Stimulated activated CD8-positive, alpha-beta memory T cell treated with anti-CD3 and anti-CD28 coated beads, Interleukin-12 subunit alpha, Interleukin-12 subunit beta, amount 100 ng/mL, for 1 hour (primary cell): ENCODE results near the gene WDR27.
"Not testable (repeated sequence)": the region's sequence is repeated elsewhere in the genome, so short reads cannot be mapped to it uniquely, and the experiment has no call there.

Source experiments
- DNase-seq: peaks from one replicate; pipeline ENCODE4 v3.0.0-alpha.2; 2020; ENCODE audit warnings: low read depth

The WDR27 gene

DNA sequence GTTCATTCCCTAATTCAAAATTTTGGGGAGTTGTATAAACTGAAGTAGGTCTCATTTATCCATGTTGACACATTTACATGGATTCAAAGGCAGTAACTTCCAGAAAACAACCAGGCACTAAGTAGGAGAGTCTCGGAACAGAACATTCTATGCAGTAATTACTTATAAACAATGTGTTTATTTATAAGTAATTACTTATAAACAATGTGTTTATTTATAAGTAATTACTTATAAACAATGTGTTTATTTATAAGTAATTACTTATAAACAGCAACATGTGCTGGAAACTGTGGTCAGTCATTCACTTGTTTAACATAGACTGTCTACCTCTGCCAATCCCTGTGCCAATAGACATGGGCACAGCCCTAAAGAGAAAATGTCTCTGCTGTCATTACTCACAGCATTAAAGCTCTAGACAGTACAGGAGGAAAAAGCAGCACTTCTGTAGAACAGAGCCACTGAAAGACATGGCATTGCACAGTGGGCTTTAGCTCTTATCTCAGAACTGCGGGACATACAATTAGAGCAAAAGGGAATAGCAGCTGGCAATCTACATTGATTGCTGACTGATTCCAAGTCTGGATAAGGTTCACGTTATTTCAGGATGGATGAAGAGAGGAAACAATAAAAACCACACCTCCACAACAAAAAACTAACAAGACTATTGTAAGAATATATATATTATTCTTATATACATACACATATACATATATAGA, 188.2 kb downstream of the WDR27 start:
- no peak for DNase-seq

DNA sequence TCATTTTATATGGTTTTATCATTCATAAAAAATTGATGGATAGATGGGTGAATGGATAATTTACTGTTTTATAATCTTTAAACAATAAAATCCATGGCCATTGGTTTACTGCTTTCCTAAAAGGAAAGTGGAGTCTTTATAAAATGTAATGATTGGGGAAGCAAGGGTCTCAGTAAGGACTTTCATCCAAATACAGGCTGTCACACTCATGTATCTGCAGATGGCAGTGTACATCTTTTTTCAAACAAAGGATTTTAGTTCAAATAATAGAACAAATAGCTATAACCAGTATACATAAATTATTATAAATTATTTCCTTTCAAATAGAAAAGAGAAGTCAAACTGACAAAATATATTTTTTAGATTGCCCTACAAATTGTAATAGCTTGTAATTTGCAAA, 190.0 kb downstream of the WDR27 start:
- DNase-seq, result not testable (repeated sequence)

DNA sequence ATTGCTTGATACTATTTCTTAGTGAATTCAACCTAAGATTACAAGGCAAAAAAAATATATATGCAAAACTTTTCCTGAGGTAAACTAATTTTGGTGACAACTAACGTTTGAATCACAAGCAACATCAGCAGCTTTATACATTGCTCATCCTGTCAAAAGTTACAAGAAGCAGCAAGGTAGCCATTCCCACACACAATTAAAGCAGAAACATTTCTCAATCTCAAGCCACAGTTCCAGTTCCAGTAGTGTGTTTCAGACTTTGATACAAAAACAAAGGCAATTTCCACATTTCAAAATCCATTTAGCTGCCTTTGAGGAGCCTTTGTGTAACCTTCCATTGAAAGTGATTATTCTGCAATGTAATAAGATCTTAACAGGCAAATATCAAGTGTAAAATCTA, 191.0 kb downstream of the WDR27 start:
- no peak for DNase-seq

DNA sequence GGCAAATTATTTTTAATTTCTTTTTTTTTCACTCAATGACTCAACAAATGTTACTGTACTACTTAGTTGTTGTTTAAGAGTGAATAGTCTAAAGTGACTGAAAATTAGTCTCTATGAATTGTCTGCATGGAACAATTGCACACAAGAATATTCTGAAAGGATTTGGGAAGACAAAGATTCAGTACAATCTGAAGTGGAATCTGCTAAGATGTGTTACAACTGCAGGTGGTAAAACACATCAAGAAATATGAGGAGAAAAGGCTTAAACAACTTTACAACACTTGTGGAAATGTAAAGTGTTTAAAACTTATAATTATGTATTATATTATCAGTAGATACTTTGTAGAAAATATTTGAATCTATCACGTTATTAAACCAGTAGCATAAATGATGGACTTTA, 193.4 kb downstream of the WDR27 start:
- no peak for DNase-seq

DNA sequence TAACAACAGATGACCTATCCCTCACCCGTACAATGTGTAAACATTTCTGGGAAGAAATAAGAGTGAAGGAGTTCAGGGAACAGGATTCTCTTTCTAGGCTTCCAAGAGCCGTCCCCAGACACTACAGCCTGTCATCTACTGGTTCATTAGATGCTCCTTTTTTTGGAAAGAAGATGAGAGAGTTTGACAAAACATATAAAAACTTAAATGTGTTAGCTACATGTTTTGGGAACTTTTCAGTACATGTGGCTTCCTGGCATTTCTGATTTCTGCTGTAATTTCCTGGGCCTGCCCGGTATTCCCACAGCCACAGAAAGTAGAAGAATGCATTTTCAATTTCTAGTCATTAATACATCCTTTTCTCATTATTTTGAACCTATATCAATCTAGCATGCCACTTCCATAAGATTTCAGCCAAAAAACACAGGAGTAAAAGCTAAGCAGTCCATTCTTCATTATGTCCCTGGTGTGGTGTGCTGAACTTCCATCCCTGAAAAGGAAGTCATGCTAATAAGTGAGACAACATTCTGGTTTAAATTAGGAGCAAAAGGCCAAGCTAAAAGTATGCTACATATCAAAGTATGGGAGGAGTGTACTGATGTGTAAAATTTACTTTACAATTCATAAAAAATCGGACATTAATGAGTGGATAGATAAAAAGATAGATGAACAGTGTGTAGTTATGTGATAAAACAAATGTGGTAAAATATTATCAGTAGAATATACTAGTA, 198.2 kb downstream of the WDR27 start:
- no peak for DNase-seq

DNA sequence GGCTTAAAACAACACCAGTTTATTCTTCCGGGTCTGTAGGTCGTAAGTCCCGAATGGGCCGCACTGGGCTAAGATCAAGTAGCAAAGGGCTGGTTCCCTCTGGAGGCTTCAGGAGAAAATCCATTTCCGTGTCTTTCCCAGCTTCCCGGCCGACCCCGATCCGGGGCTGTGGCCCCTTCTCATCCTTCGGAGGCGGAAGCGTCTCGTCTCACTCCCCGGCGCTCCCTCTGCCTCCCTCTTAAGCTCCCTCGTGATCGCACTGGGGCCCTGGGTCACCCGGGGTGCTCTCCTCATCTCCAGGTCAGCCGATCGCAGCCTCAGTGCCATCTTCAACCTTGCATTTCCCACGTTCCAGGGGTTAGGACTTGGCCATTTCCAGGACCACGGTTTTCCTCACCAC, 199.4 kb downstream of the WDR27 start:
- no peak for DNase-seq

DNA sequence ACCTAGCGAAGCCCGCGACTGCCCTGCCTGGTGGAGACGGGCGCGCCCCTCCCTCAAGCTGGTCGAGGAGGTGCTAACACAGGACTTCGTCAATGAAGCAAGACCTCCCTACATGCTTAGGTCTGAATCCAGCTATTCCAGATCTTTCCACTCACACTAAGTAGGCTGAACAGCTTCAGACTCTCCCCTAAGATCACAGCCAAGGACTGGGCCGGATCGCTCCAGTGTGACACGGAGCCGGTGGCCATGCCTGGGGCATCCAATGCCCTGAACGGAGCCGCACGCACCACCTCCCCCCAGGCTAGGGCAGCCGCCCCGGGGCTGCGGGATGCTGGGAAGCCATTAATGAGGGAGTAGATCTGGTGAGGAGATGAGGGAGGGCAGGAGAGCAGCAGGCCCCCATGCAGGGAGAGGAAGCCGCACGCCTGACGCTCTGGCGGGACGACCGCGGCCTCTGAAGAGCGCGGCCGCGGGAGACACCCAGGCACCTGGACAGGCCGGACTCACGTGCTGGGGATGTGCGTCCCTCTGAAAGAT, 200.0 kb downstream of the WDR27 start:
- DNase-seq, result no peak

DNA sequence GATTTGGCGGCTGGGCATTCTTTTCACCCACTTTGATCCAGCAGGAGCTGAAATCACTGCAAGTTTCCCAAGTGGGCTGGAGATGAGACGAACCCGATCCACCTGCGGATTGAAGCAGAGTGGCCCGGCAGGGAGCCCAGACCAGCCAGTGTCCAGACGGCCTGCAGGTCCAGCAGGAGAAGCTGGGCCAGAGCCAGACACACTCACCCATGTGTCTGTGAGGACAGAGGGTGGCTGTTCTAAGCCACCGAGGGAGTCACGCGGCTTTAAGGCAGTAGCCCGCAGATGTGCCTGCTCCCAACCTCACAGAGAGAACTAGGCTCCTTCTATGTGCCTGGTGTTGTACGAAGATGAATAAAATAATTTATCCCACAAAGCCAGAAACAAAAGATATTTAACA, 200.7 kb downstream of the WDR27 start:
- DNase-seq, result no peak

DNA sequence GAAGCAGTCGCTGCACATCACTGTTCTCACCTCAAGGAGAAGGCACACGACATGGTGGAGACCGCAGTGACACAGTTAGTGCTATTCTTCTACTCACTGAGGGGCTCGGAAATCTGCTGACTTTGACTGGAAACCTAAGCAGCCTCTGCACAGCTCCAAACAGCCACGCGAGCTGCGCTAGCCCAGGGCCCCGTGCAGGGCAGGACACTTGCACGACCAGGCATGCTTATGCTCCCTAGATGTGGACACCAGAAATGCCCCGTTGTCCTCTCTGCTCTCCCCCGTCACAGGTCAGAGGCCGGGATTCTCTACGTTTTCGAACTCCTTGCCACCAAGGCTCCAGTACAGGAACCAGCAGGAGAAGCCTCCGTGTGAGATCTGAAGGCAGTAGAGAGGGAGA, 201.1 kb downstream of the WDR27 start:
- DNase-seq, result no peak

DNA sequence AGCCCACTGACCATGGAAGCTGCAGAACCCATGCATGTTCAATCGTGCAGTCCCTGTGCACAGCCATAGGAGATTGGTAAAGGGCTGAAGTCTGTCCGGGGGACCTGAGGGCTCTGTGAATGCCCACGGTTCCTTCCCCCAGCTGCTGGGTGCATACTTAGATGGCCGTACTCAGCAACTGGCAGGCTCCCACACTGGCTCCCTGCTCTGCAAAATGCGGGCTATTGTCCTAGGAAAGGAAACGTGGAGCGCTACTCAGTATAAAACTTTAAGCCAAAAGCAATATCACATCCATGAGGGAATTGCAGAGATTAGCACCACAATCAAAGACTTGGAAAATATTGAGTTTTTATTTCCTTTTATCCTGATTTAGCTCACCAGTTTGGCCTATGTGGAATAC, 202.0 kb downstream of the WDR27 start:
- no peak for DNase-seq

DNA sequence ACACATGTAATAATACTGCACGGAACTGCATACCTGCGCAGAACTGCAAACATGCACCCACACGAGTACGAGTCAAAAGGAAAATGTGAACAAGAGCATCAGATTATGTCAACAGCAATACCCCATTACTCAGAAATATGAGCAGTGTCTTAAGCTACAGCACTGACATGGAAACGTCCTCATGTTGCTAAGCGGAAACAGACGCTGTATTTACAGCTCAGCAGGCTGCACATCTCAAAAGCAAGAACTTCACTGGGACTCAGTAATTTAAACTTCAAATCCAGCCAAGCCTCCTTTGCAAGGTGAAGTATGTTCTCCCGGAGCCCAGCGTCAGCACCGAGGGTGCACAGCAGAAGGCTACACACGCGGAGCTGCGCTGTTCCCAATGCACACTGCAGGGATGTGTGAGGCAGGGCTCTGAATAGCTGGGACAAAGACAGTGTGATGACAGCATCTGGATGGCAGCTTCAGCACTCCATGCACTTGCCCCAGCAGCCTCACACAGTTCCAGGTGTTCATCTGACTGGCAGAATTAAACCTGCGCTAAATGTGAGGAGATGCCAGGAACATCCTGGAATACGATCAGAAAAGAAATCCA, 202.8 kb downstream of the WDR27 start:
- no peak for DNase-seq

DNA sequence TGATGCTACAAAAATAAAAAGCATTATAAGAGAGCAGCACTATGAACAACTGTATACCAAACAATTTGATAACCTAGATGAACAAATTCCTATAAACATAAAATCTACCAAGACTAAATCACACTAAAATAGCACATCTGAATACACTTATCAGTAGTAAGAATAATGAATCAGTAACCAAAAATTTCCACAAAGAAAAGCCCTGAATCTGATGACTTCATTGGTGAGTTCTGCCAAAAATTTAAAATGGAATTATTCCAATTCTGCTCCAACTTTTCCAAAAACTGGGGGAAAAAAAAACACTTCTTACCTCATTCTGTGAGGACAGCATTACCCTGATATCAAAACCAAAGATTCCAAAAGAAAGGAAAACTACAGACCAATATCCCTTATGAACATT, 206.2 kb downstream of the WDR27 start:
- DNase-seq, result no peak

DNA sequence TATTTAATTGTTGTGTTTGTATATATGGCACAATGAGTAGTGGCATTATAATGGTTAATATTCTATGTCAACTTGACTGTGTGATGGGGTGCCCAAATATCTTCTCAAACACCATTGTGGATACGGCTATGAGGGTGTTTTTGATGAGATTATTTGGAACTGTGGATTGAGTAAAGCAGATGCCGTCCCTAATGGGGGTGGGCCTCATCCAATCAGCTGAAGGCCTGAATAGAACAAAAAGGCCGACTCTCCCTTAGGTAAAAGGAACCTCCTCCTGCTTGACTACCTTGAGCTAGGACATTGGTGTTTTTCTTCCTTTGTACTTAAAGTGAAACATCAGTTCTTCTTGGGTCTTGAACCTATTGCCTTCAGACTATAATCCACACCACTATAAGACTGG, 207.8 kb downstream of the WDR27 start:
- DNase-seq, result no peak

DNA sequence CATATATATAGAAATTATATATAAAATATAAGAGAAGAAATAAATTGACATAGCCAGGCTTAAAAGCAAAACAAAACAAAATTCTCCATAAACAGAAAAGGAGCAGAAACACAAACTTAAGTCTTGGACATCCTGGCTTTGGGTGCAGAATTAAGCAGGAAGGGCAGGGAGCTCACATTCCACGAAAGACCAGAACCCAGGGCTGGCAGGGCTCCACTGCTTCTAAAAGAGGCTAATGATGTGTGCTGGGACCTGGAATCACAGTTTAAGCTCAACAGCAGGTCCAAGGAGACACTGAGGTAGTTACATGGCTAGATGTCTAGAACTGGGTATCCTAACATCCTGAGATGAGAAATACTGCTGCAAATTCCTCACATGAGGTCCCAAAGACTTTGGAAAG, 210.3 kb downstream of the WDR27 start:
- no peak for DNase-seq

DNA sequence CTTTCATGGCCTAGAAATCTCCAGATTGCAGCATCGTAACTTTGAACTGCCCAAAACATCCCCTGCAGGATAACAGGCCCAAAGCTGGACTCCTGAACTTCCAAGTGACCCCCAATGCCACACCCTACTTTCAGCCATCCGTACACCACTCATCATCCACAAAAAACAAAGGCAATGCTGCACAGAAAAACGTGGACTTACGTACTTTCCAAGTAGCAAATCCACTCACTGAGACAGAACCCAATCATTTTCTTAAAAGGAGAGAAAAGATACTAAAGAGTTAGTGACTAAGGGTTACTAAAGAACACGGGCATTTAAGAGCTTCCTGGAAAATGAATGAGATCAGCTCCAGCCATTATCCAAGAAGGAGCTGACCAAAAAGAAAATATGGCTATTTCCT, 211.0 kb downstream of the WDR27 start:
- no peak for DNase-seq

DNA sequence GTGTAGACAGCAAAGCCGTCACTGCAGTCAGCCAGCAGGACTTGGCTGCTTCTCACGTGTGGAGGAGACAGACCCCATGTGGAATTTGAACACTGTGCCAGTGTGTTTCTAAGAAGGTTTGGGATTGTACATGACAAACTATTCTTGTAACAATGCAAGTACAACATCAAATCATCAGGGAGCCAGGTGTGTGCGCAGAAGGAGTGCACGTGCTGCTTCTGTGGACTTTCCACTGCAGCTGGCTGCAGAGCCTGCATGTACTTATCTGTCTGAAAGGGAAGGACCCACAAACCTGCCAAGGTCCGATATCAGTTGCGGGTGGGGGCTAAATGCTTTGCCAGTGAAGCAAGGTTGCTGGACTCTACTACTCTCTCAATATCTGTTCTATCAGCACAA, 211.6 kb downstream of the WDR27 start:
- DNase-seq, result no peak

DNA sequence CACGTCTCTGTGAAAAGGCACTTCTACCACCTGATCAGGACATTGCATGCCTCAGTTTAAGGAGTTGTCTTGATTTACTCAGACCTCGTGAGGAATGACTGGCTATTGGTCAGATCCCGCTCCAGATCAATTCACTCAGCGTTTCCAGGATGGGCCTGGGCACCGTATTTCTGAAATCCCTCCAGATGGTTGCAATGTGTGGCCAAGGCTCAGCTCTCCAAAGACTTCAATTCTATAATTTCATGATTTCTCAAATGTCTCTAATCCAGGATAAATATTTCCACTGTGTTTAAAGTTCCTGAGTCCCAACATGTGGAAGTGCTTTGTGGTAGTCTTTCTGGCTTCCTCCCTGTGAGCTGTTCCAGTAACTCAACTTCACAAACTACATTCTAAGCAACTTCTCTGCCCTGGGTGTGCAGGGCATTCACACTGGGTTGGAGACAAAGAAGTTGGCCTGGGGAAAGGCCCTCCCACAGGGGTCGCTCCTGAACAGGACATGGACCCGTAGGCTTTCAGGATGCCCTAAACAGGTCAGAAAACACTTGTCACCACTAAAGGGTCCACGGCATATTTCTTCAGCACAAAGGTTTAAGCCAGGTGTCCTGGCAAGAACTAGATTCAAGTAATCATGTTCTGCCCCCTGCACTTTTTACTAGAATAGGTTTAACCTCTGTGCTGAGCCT, 212.1 kb downstream of the WDR27 start:
- DNase-seq, result no peak

DNA sequence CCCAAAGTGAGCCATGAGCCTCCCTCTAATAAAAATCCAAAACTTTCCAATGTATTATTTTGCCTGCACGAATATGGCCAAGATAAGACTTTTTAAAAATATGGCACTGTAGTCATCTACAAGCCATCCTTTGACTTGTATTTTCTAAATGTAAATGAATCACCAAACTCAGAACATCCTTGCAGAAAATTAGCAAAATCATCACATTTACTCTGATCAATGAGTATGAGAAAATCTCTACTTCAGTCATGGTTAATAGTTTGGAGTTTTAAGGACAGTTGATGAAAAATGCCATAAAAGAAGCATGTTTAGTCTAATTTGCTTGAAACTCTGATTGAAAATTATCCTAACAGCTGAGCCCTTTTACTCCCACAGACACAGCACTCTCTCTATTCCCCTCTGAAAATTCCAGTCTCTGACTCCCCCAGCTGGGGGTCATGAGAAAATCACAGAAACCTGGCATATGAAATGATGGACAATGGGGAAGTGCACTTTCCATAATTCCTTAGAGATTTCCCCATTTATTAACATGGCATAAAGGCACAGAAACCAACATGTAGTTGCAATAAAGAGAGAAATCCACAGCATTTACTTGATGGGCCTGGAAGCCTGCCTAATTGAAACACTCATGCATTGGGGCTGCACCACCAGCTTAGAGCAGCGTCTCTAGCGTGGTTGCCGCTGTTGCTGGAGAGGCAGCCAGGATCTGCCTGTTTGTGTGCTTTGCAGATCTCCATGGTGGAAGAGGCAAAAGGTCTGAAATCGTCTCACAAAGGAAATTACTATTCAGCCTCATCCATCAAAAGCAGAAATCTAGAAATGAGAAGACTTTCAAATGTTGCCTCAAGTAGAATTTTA, 214.0 kb downstream of the WDR27 start:
- no peak for DNase-seq

DNA sequence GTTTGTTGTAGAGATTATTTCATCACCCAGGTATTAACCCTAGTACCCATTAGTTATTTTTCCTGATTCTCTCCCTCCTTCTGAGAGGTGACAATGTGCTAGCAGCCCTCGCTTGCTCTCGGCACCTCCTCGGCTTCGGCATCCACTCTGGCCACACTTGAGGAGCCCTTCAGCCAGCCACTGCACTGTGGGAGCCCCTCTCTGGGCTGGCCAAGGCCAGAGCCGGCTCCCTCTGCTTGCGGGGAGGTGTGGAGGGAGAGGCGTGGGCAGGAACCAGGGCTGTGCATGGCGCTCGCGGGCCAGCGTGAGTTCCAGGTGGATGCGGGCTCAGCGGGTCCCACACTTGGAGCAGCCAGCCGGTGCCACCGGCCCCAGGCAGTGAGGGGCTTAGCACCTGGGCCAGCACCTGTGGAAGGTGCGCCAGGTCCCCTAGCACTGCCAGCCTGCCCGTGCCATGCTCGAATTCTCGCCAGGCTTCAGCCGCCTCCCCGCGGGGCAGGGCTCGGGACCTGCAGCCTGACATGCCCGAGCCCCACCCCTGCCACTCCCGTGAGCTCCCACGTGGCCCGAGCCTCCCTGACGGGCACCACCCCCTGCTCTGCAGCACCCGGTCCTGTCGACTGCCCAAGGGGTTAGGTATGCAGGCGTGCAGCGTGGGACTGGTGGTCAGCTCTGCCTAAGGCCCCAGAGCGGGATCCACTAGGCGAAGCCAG, 221.9 kb downstream of the WDR27 start:
- DNase-seq, result no peak

DNA sequence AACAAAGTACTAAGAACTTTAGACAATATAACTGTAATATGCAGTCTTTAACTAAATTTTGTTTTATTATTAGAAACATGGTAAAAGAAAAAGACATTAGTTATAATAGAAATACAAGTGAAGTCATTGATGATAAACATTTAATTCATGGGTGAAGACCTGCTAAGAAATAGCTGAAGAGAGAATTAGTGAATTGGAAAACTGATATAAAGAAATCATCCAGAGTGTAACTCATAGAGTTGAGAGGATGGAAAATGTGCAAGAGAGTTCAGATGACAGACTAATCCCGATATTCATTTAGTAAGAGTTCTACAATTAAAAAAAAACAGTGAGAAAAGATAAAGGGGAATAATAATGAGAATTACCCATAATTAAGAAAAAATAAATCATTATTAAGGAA, 227.5 kb downstream of the WDR27 start:
- no peak for DNase-seq

DNA sequence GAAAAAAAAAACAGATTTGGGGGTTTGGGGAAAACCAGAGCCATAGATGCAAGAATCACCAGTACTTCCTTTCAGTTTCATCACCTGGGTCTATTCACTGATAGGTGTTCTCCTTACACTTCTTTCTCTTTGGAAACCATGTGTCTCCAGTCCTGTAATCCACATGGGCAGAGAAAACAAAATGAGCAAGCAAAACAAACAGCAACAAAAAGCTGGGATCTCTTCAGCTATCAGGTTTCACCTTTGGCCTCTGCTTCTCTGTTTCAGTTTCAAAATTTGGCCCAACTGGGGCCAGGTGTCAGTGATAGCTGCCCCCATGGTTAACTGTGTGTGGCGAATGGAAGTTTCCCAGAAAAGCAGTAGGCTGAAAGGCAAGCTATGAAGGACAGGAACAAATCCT, 228.2 kb downstream of the WDR27 start:
- no peak for DNase-seq
